Gastrocnemius medialis (tissue), 4 donors: ENCODE measurements around the gene GRIK1. TPM values are rescaled to one million over a fixed set of nuclear protein-coding genes. Genes with fewer than 3 reads are reported as not detected.

Experiments used
- ATAC-seq, 2 donors: fragments of 150-250 bp; one replicate each; pipeline ENCODE4 v1.9.1; 2016
- DNase-seq, 2 donors: peaks; one replicate each; pipeline ENCODE4 v3.0.0-alpha.2; 2019
- H3K27ac ChIP-seq, 4 donors: fragments of 200-600 bp; sonication (generic); 1 replicate in 1 of 4; 2 replicates in 3 of 4; pipeline ENCODE4 v1.5.1; 2016 to 2018; ENCODE audit warnings: mild to moderate bottlenecking in 2 of 4, moderate library complexity in 1 of 4
- H3K27me3 ChIP-seq, 3 donors: fragments of 200-600 bp; sonication (generic) in 2 of 3; 1 replicate in 1 of 3; 2 replicates in 2 of 3; pipeline versions ENCODE4 v1.5.1 to v1.6.0; 2016 to 2019; ENCODE audit warnings: mild to moderate bottlenecking in 1 of 3, moderate library complexity in 1 of 3
- H3K36me3 ChIP-seq, 2 donors: fragments of 200-600 bp; sonication (generic) in 1 of 2; one replicate each; pipeline ENCODE4 v1.5.1; 2017 to 2018
- H3K4me1 ChIP-seq, 2 donors: fragments of 200-600 bp; sonication (generic) in 1 of 2; one replicate each; pipeline ENCODE4 v1.5.1; 2016 to 2017; ENCODE audit warnings: mild to moderate bottlenecking in 2 of 2
- H3K4me3 ChIP-seq, 4 donors: fragments of 200-600 bp; sonication (generic) in 3 of 4; 1 replicate in 1 of 4; 2 replicates in 3 of 4; pipeline ENCODE4 v1.5.1; 2016 to 2019; ENCODE audit warnings: mild to moderate bottlenecking in 2 of 4
- H3K9me3 ChIP-seq, 3 donors: fragments of 200-600 bp; sonication (generic) in 2 of 3; 1 replicate in 1 of 3; 2 replicates in 2 of 3; pipeline ENCODE4 v1.5.1; 2016 to 2019
- POLR2A ChIP-seq, 2 donors: fragments of 450-650 bp; IDR thresholded peaks; one replicate each; pipeline ENCODE4 v1.6.1; 2017; ENCODE audit warnings: antibody characterized with exemption in 2 of 2, mild to moderate bottlenecking in 2 of 2, moderate library complexity in 2 of 2
- in situ Hi-C, 4 donors: fragments of 200-750 bp; cut with MboI; loops; one replicate each; pipeline versions ENCODE4 v1.15.0 to v1.8.0; 2017; ENCODE audit warnings: low sequenced_read_pairs in 4 of 4
- intact Hi-C: fragments of 100-400 bp; cut with DNase I; formaldehyde crosslinking; loops from one replicate; pipeline ENCODE4 v1.15.1; 2023; ENCODE audit warnings: low total_unique reads
- total RNA-seq, 4 donors: library from RNA; depleted of rRNA; stranded (reverse); fragments of >200 nt; gene quantifications; one replicate each; pipeline versions ENCODE4 v1.1.0 to v1.2.3, GENCODE V29; 2016
- TF ChIP-seq, protein P1 (sequence below), 5 experiments: fragments of 450-650 bp in 3 of 5; fragments of 200-600 bp in 2 of 5; sonication (generic) in 2 of 5; IDR thresholded peaks in 4 of 5; conservative IDR thresholded peaks in 1 of 5; 1 replicate in 4 of 5; 2 replicates in 1 of 5; pipeline ENCODE4 v1.5.1; 2016 to 2019; ENCODE audit warnings: antibody characterized with exemption in 5 of 5, mild to moderate bottlenecking in 3 of 5, moderate library complexity in 3 of 5

GRIK1 gene
- total RNA-seq, 4 donors from 2014 or later: 0.13 TPM; not detected in 3

DNA sequence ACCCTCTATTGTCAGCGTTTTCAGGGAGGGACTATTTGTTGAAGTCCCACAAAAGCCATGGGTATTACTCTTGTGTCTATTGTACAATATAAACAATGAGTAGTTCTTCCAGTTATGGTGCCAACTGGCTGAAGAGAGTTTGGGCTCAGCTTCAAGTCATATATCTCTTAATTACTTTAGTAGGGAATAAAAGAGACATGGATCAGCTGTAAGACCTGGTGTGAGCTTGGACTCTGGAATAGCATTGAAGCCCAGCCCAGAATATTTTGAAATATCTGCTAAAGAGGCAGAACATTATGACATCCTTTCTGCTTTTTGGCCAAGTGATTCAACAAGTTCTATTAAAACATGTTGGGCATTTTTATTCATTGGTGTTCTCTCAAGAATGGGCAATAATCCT lies 416.1 kb downstream of the GRIK1 start:
- no peak for TF ChIP-seq POLR2A (IDR thresholded peaks at IDR 0.05)
- TF ChIP-seq, protein P1, sequence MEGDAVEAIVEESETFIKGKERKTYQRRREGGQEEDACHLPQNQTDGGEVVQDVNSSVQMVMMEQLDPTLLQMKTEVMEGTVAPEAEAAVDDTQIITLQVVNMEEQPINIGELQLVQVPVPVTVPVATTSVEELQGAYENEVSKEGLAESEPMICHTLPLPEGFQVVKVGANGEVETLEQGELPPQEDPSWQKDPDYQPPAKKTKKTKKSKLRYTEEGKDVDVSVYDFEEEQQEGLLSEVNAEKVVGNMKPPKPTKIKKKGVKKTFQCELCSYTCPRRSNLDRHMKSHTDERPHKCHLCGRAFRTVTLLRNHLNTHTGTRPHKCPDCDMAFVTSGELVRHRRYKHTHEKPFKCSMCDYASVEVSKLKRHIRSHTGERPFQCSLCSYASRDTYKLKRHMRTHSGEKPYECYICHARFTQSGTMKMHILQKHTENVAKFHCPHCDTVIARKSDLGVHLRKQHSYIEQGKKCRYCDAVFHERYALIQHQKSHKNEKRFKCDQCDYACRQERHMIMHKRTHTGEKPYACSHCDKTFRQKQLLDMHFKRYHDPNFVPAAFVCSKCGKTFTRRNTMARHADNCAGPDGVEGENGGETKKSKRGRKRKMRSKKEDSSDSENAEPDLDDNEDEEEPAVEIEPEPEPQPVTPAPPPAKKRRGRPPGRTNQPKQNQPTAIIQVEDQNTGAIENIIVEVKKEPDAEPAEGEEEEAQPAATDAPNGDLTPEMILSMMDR (IDR thresholded peaks at IDR 0.05 in 4 of 5, conservative IDR thresholded peaks at IDR 0.05 in 1 of 5): no peak
- Histone ChIP-seq H3K27me3 (no peaks in the 10 kb centered on the region), H3K27ac (peak overlapping the region in 2 of 4 donors; percentile 18 to 19), H3K9me3 (no peaks in the 10 kb centered on the region), H3K36me3 (no peaks in the 10 kb centered on the region), H3K4me1 (no peaks in the 10 kb centered on the region), H3K4me3 (no peak overlapping the region)
- intact Hi-C loops: no loop called here
- peak; percentile 69 to 93 for ATAC-seq
- in situ Hi-C loops: no loop called here
- DNase-seq: no peak

DNA sequence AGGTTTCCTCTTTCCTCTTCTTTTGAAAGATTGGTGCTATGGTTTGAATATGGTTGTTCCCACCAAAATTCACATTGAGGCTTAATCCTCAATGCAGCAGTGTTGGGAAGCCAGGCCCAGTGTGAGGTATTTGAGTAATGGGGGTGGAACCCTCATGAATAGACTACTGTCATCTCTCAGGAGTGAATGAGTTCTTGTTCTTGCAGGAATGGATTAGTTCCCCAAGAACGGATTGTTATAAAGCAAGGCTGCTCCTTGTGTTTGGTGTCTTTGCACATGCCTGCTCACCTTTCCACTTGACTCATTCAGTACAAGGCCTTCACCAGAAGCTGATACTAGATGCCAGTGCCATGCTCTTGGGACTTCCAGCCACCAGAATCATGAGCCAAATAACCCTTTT lies 417.9 kb downstream of the GRIK1 start:
- no peak for DNase-seq
- H3K36me3 ChIP-seq: no peaks in the 10 kb centered on the region
- in situ Hi-C loops: no loop called here
- H3K9me3 ChIP-seq: no peaks in the 10 kb centered on the region
- intact Hi-C loops: no loop called here
- TF ChIP-seq POLR2A (IDR thresholded peaks at IDR 0.05): no peak
- TF ChIP-seq, protein P1 (IDR thresholded peaks at IDR 0.05 in 4 of 5, conservative IDR thresholded peaks at IDR 0.05 in 1 of 5): no peak
- H3K4me3 ChIP-seq: no peak overlapping the region
- H3K27me3 ChIP-seq: no peaks in the 10 kb centered on the region
- no peaks in the 10 kb centered on the region for H3K4me1 ChIP-seq
- ATAC-seq: no peak
- no peak overlapping the region for H3K27ac ChIP-seq

DNA sequence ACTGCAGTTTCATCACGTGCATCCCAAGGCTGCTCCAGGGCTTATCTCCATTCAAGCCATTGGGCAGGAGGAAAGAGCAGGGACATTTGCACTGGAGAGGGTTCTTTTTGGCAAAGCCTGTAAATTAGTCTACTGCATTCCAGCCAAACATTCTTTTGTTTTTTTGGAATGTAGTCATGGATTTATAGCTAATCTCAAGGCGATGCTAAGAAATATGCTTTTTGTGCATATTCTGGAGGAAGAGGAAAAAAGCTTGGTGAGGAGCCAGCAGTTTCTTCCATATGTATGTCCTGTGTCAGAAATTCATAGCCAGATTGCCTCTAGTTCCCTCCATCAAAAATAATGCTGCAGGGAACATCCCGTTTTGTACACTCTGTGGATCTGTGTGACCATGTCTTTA lies 419.6 kb downstream of the GRIK1 start:
- ATAC-seq (no peak), DNase-seq (no peak)
- Histone ChIP-seq H3K4me3 (no peak overlapping the region), H3K36me3 (no peaks in the 10 kb centered on the region), H3K4me1 (no peaks in the 10 kb centered on the region), H3K27ac (no peak overlapping the region), H3K27me3 (no peaks in the 10 kb centered on the region), H3K9me3 (no peaks in the 10 kb centered on the region)
- in situ Hi-C loops (no loop called here), intact Hi-C loops (no loop called here)
- TF ChIP-seq, protein P1 (IDR thresholded peaks at IDR 0.05 in 4 of 5, conservative IDR thresholded peaks at IDR 0.05 in 1 of 5): no peak
- TF ChIP-seq POLR2A (IDR thresholded peaks at IDR 0.05): no peak

DNA sequence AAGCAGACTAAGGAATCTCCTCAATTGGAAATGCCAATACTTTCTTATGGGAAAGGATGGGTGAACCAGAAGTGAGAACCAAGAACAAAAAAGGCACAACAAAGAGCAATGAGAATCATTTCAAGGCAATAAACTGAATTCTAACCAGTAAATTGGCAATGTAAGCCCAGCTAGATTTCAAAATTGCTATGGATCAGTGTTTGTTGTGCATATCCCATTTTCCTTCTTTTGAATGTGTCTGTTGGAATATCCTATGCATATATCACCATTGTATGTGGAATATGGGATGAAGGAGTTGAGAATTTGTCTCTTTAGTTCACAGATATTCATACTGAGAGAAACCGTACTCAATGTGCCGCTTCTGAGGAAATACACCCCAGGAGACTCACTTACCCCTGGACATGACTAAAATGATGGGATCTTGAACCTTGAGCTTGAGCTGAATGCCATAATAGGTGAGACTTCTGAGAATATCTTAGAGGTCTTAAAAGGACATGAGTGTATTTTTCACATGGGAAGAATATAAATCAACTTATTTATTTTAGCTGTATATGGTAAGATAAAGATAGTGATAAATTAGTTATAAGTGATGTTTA lies 425.0 kb downstream of the GRIK1 start:
- ATAC-seq (no peak), DNase-seq (no peak)
- Histone ChIP-seq H3K36me3 (no peaks in the 10 kb centered on the region), H3K4me1 (no peaks in the 10 kb centered on the region), H3K9me3 (peaks cover 0 to 10% (median 0%) of the 10 kb centered on the region in 3 donors), H3K4me3 (no peak overlapping the region), H3K27me3 (no peaks in the 10 kb centered on the region), H3K27ac (no peak overlapping the region)
- intact Hi-C loops (no loop called here), in situ Hi-C loops (no loop called here)
- TF ChIP-seq POLR2A (IDR thresholded peaks at IDR 0.05): no peak
- TF ChIP-seq, protein P1 (IDR thresholded peaks at IDR 0.05 in 4 of 5, conservative IDR thresholded peaks at IDR 0.05 in 1 of 5): no peak

DNA sequence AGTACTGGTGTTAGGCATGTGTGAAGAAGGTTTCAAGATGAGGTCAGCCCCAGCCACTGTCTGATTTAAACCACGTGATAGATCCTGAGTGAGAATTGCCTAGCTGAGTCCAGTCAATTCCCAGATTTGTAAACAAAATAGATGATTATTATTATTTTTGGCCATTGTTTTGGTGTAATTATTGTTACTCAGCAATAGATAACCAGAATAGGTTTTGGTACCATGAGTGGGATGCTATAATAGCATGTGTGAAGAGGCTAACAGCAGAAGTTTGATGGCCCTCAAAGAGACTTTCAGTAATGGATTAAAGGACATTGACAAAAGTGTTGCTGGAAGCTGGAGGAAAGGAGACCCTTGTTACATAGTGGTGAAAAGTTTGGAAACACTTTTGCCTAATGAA lies 426.3 kb downstream of the GRIK1 start:
- Histone ChIP-seq H3K27me3 (no peaks in the 10 kb centered on the region), H3K4me1 (no peaks in the 10 kb centered on the region), H3K27ac (no peak overlapping the region), H3K36me3 (no peaks in the 10 kb centered on the region), H3K9me3 (peaks cover 0 to 10% (median 0%) of the 10 kb centered on the region in 3 donors), H3K4me3 (no peak overlapping the region)
- ATAC-seq (no peak), DNase-seq (no peak)
- intact Hi-C loops: no loop called here
- TF ChIP-seq POLR2A (IDR thresholded peaks at IDR 0.05): no peak
- TF ChIP-seq, protein P1 (IDR thresholded peaks at IDR 0.05 in 4 of 5, conservative IDR thresholded peaks at IDR 0.05 in 1 of 5): no peak
- in situ Hi-C loops: no loop called here
